Esophagus muscularis mucosa (tissue), 3 donors: ENCODE measurements around the gene SEPHS1.

Experiments used
- POLR2A ChIP-seq: fragments of 450-650 bp; IDR thresholded peaks from one replicate; pipeline ENCODE4 v1.6.1; 2017; ENCODE audit warnings: antibody characterized with exemption, moderate library complexity, mild to moderate bottlenecking, low read depth
- TF ChIP-seq, protein P1 (sequence below), 3 experiments: fragments of 200-600 bp in 2 of 3; fragments of 450-650 bp in 1 of 3; sonication (generic) in 2 of 3; IDR thresholded peaks; one replicate each; pipeline ENCODE4 v1.5.1; 2017 to 2019; ENCODE audit warnings: antibody characterized with exemption in 3 of 3, mild to moderate bottlenecking in 2 of 3, moderate library complexity in 1 of 3

DNA sequence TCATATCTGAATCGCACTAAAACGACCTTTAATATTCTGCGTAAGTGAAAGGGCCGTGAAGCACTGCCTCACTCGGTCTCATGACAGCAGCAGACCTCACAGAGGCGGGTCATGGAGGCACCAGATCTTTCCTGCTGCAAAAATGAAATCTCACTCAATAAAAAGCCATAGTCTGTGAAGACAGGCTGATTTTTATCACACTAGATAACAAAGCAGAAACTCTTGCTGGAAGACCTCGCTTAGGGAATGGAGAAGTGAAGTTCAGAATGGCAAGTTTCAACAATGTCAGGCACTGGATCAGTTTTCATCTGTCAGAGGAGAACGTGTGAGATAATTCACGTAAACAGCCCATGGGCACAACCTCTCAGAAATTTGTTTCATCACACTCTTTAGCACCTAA lies 8.0 kb downstream of the SEPHS1 start:
- TF ChIP-seq, protein P1, sequence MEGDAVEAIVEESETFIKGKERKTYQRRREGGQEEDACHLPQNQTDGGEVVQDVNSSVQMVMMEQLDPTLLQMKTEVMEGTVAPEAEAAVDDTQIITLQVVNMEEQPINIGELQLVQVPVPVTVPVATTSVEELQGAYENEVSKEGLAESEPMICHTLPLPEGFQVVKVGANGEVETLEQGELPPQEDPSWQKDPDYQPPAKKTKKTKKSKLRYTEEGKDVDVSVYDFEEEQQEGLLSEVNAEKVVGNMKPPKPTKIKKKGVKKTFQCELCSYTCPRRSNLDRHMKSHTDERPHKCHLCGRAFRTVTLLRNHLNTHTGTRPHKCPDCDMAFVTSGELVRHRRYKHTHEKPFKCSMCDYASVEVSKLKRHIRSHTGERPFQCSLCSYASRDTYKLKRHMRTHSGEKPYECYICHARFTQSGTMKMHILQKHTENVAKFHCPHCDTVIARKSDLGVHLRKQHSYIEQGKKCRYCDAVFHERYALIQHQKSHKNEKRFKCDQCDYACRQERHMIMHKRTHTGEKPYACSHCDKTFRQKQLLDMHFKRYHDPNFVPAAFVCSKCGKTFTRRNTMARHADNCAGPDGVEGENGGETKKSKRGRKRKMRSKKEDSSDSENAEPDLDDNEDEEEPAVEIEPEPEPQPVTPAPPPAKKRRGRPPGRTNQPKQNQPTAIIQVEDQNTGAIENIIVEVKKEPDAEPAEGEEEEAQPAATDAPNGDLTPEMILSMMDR (IDR thresholded peaks at IDR 0.05): no peak
- no peak for TF ChIP-seq POLR2A
